ENCODE results near the gene CDH4.

CDH4 gene

GRCh38 chr20:61284752-61285151 lies 32.7 kb downstream of the CDH4 start:
- no peak for DNase-seq

DNA sequence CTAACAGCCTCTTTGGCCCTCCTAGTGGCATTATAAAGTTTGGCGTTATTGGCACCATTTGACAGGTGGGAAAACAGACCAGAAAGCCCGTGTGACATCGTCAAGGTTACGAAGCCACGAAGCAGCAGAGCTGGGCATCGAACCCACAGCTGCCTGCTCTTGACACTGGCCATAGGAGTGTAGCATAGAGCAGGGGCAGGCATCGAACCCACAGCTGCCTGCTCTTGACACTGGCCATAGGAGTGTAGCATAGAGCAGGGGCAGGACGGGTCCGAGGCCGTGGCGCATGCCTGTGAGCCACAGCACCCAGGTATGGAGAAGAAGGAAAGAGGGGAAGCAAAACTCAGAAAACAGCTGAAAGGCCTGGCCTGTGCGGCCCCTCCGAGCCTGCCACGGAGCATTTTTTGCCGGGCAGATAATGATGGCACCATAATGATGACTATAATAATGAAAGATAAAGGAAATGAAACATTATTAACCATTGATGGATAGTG lies 33.1 kb downstream of the CDH4 start:
- DNase-seq, result no peak

DNA sequence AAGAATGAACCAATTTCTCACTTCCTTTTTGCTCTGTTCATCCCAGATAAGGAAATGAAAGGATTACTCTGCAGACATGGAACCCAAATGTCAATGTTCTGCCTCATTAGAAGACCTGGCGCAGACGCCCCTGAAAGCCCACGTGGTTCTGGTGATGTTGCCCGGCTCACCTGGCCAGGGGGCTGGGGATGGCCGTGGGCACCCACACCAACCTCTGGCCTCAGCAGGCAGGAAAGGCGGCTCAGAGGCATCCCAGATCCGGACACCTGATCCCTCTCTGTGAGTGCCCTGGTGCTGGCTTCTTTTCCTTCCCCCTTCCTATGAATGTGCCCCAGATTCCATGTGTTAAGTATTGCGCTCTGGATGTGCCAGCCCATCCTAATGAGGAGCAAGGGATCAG lies 33.6 kb downstream of the CDH4 start:
- DNase-seq, result no peak

DNA sequence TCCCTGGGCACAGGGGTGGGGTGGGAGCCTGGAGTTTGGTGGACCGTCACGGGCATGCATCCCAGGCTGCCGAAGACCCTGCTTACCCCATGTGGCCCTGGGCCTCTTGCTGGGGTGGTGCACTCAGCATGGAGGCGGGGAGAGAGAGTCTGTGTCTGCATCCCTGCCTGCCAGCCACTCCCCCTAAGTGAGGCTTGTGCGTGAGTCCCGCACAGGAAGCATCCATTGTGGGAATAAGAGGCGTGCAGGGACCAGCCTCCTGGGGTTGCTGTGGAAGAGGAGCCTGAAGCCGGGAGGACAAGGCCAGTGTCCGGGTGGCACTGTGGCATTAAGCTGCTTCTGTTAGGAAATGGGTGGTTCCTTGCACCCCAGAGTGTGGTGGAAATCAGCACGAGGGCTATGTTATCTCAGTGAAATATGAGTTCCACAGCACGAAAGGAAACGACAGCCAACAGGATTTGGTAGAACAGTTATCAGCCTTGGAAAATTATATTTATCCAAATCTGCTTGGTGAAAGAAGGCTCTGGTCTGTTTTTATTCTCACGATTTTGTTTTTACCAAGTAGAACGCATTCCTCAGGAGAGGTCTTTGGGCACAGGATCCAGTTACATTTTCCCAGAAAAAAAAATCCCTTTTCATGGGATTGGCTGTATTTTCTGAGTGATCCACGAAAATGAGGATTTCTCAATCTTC lies 35.7 kb downstream of the CDH4 start:
- no peak for DNase-seq

- DNase-seq, result no peak
Measured at GRCh38 chr20:61288331-61288784, 36.3 kb downstream of the CDH4 start.

GRCh38 chr20:61289166-61289565 lies 37.1 kb downstream of the CDH4 start:
- DNase-seq, result no peak

DNA sequence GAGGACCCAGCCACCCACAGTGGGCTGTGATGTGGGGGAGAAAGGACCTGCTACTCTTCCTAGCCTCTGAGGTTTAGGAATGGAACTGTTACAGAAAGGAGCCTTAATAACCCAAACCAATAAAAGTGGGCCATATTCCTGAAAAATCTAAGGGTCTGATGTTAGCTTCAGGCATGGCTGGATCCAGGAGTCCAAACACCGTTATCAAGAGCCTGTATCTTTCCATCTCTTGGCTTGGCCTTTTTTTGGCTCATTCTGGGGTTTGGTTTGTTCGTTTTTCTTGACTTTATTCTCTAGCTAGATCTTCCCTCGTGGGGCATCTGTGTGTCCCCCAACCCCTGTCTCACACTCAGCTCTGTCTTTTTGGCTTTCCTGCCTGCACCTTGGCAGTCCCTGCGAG lies 38.7 kb downstream of the CDH4 start:
- DNase-seq, result no peak

GRCh38 chr20:61291166-61291829 lies 39.2 kb downstream of the CDH4 start:
- DNase-seq, result no peak

GRCh38 chr20:61292391-61292790 lies 40.3 kb downstream of the CDH4 start:
- DNase-seq, result no peak

DNA sequence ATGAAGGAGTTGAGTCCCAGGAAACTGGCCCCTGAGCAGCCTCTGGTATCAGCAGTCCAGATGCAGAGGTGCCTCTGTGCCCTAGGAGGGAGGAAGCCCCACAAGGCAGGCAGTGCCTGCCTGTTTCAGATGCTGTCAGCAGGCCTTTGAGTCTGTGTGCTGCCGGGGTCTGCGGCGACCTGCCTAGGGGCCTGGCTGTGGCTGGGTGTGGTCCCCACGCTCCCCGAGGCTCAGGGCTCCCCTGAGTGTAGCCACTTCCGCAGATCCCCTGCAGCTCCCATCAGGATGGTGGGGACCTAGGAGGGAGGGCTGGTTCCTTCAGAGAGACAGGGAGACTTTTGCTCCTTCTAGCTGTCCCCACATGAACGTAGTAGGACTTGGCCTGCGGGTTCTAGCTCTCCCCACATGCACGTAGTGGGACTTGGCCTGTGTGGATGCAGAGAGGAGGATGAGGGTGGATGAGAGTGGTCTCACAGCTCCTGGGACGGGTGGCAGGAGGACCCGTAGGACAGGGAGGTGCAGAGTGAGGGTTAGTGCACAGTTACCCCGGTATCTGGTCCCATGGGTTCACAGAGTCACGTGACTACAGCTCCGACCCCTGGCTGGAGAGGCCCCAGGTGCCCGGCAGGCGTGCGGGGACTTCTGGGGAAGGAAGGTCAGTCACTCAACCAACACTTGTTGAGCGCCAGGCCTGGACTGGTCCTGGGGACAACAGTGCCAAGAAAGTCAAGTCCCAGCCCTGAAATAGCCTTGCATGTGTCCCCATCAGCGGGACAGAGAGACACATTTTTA lies 41.0 kb downstream of the CDH4 start:
- DNase-seq, result no peak

DNA sequence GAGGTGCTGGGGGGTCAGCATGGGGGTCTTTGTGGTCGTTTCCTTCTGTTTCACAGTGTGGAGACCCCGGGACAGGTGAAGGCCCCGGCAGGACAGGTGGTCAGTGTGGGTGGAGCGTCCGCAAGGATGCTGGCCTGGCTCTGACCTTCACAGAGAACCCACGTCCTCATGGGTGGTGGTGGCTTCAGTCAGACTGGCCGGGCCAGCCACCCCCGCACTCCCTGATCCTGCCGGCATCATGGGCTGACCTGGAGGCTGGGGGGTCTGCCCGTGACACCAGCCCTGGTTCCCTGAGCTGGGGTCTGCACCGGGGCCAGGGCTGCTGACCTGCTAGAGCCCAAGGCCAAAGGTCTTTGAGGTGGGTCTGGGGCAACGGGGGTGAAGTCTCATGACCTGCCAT lies 41.9 kb downstream of the CDH4 start:
- no peak for DNase-seq

DNA sequence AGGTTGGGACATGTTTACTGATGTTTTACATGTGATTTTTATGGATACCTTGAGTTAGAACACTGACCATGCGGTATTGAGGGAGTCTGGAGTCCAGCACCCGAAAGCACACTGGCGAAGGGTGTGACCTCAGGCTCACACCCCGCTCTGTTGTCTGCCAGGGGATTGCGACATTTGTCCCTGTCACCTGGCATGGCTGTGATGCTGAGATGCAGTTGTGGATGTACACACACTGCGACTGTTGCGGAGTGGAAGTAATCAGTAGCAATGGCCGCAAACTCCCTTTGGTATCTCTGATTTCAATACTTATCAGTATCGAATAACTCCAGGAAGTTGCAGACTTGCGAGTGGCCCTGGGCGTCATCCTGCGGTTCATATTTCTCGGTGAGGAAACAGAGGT lies 43.2 kb downstream of the CDH4 start:
- DNase-seq, result no peak

GRCh38 chr20:61295682-61296628 lies 43.9 kb downstream of the CDH4 start:
- DNase-seq, result no peak

DNA sequence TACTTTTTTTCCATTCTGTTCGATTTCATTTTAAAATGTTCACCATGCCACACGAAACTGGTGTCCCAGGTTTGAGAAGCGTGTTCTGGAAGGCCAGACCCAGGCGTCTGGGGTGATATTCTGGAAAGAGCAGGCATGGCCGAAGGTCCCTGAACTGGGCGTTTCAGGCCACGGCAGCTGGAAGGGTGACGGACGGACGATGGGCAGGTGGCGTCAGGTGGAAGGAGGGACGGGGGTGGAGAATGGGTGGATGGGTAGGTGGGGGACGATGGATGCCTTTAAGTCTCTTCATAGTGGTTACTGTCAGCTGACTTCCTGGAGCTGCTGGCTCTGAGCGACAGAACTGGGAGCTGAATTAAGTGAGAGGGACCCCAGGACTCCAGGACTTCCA lies 44.6 kb downstream of the CDH4 start:
- DNase-seq, result no peak

- no peak for DNase-seq
Measured at GRCh38 chr20:61297491-61297890, 45.4 kb downstream of the CDH4 start.

GRCh38 chr20:61297986-61298385 lies 45.9 kb downstream of the CDH4 start:
- DNase-seq, result no peak

DNA sequence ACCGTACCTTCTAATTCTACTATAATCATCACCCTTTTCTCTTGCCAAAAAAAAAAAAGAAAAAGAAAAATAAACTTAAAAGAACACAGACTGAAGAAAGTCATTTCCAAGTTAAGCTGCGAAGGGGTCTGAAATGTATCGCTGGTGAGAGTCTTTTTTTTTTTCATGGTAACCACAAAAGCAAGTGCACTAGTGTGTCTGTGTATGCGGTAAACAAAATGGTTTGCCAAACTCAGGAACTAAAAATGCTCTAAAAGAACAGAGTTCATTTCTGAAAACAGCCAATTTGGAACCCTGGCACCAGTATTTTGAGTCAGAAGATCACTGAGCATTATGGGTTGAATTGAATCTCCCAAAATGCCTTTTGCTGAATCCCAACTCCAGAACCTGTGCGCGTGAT lies 46.6 kb downstream of the CDH4 start:
- DNase-seq, result no peak

DNA sequence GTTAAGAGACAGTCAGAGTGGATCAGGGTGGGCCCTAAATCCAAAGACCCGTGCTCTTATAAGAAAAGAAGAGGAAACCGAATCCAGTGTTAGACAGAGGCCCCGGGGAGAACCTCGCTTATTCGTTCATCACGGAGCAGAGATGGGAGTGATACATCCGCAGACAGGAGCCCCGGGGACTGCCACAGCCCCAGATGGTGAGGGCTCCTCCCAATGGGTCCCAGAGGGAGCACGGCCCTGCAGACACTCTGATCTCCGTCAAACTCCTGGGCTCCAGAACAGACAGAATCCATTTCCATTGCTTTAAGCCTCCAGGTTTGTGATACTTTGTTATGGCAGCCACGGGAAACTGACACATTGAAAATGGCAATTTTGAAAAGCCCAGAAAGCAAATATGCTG lies 47.0 kb downstream of the CDH4 start:
- DNase-seq, result no peak

- no peak for DNase-seq
Measured at GRCh38 chr20:61299618-61300017, 47.6 kb downstream of the CDH4 start.

GRCh38 chr20:61300293-61300692 lies 48.2 kb downstream of the CDH4 start:
- DNase-seq, result no peak

GRCh38 chr20:61300709-61301108 lies 48.6 kb downstream of the CDH4 start:
- DNase-seq, result no peak

- DNase-seq, result no peak
Measured at GRCh38 chr20:61301711-61302525, 49.9 kb downstream of the CDH4 start.

Data from effector CD8-positive, alpha-beta T cell (primary cell).